GM18502 (cell line): ENCODE results near the gene CARD11.
"Not testable (repeated sequence)": the region's sequence is repeated elsewhere in the genome, so short reads cannot be mapped to it uniquely, and the experiment has no call there.

Experiments
- ATAC-seq: cut with Tn5 transposase; IDR thresholded peaks from one replicate; pipeline ENCODE4 v1.9.1; 2021; ENCODE audit warnings: mild to moderate bottlenecking; ENCODE audit not compliant: unreplicated experiment, poor library complexity

The CARD11 gene

GRCh38 chr7:3027005-3027845, 16.4 kb downstream of the CARD11 start:
- no peak for ATAC-seq

- ATAC-seq: no peak
Measured at GRCh38 chr7:3025616-3026015, 18.1 kb downstream of the CARD11 start.

DNA sequence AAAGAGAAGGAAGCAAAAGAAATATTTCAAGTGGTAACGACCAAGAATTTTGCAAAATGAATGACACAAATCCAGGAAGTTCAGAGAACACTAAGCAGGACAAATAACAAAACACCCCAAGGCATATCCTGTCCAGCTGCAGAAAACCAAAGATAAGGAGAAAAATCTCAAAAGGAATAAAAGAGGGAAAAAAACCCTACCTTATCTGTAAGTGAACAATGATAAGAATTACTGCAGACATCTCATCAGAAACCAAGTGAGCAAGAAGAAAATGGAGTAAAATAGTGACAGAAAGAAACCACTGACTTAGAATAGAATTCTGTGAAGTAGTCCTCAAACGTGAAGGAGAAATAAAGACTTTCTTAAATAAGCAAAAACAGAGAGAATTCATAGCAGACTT, 21.8 kb downstream of the CARD11 start:
- no peak for ATAC-seq

DNA sequence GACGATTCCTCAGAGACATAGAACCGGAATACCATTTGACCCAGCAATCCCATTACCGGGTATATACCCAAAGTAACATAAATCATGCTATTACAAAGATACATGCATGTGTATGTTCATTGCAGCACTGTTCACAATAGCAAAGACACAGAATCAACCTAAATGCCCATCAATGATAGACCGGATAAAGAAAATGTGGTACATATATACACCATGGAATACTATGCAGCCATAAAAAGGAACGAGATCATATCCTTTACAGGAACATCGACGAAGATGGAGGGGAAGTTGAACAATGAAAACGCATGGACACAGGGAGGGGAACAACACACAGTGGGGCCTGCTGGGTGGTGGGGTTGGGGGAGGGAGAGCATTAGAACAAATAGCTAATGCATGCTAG, 22.4 kb downstream of the CARD11 start:
- not testable (repeated sequence) for ATAC-seq

GRCh38 chr7:3020416-3020815, 23.3 kb downstream of the CARD11 start:
- peak; percentile 54 for ATAC-seq

DNA sequence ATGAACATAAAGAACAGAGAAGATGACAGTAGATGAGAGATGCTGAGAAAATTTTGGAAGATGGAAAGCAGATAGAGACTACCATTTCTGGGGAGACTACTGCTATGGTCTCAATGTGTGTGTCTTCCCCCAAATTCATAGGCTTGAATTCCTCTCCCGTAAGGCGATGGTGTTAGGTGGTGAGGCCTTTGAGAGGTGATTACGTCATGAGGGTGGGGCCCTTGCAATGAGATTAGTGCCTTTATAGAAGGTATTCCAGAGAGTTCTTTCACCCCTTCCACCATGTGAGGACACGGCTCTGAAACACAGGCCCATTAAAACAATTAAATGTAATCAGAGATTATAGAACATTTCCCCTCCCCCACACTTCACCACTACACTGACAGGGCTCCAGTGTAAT, 23.9 kb downstream of the CARD11 start:
- no peak for ATAC-seq

GRCh38 chr7:3013975-3014792, 29.5 kb downstream of the CARD11 start:
- ATAC-seq: no peak

GRCh38 chr7:3011211-3011852, 32.3 kb downstream of the CARD11 start:
- ATAC-seq: peak; percentile 65

GRCh38 chr7:3010161-3010560, 33.5 kb downstream of the CARD11 start:
- ATAC-seq: no peak

- ATAC-seq: no peak
Measured at GRCh38 chr7:3009086-3009485, 34.6 kb downstream of the CARD11 start.

GRCh38 chr7:3008386-3008785, 35.3 kb downstream of the CARD11 start:
- no peak for ATAC-seq

DNA sequence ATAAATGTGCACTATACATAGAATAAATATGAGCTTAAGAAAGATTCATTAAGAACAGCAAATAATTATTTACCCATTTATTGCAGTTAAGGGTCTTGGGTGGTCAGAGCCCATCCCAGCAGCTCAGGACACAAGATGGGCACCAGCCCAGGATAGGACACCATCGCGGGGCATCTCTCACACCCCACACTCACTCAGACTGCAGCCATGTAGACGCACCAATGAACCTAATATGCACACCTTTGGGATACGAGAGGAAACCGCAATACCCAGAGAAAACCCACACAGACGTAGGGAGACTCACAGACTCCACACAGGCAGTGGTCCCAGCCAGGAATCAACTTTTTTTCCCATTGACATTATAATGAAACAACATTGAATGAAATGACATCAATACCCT, 36.0 kb downstream of the CARD11 start:
- ATAC-seq: no peak

DNA sequence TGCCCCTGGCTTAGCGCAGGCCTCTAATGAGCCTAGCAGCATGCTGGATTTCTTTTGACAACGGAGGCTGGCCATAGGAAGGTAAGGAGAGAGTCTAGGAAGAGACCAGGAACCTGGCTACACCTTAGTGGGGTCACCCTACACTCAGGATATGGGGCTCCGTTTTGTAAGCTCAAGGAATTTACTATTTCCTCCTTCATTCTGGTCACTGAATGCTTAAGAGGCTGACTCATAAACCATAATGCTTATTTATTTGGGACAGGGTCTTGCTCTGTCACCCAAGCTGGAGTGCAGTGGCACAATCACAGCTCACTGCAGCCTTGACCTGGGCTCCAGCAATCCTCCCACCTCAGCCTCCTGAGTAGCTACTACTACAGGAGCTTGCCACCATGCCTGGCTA, 38.4 kb downstream of the CARD11 start:
- no peak for ATAC-seq

DNA sequence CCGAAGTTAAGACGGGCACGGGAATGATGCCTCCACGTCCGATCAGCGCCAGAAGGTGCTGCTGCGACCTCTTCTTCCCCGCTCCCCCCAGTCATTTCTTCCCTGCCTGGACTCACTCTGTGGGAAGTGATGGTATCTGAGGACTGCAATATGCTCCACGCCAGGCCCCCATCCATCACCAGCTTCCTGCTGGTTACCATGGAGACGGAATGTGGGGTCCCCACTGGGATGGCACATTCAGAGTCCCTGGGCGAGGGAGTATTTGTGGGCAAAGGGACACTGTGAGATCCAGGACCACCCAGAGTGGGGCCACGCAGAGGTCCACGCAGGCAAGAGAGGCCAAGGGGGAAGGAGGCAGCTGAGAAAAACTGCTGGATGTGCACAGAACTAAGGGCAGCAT, 39.7 kb downstream of the CARD11 start:
- ATAC-seq: no peak

DNA sequence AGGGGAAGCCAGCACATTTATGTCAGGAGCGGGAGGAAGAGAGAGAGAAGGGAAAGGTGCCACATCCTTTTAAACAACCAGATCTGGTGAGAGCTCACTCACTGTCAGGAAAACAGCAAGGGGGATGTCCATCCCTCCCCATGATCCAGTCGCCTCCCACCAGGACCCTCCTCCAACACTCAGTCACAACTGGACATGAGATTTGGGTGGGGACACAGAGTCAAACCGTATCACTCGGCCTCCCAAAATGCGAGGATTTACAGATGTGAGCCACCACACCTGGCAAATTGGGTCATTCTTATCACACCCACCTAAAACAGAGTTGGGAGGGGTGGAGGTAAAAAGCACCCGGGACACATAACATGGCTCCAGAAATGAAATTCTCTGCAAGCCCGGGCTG, 41.0 kb downstream of the CARD11 start:
- no peak for ATAC-seq

GRCh38 chr7:3000566-3000965, 43.1 kb downstream of the CARD11 start:
- ATAC-seq: no peak

- ATAC-seq: no peak
Measured at GRCh38 chr7:2999078-2999500, 44.6 kb downstream of the CARD11 start.

- no peak for ATAC-seq
Measured at GRCh38 chr7:2997014-2997413, 46.7 kb downstream of the CARD11 start.

- ATAC-seq: no peak
Measured at GRCh38 chr7:2996141-2996540, 47.5 kb downstream of the CARD11 start.

GRCh38 chr7:2993868-2994267, 49.8 kb downstream of the CARD11 start:
- no peak for ATAC-seq

DNA sequence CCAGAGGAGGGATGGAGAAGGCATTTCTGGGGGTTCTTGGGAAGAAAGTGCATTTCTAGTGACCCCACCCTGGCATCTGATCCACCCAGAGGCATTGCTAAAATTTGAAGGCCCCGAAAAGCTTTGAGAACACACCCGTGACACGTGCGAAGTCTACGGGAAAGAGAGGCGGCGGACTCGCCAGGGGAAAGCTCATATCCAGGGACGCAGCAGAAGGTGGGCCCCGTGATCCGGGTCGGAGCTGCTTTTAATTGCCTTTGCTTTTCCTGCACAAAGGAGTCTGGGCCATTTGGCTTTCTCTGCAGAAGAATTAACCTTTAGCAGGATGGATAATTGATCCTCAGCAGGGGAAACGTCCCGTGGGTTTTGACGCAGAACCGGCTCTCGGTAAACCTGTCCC, 50.3 kb downstream of the CARD11 start:
- ATAC-seq: no peak
